Measurements from ENCODE around the gene HDAC4.

Gene HDAC4

DNA sequence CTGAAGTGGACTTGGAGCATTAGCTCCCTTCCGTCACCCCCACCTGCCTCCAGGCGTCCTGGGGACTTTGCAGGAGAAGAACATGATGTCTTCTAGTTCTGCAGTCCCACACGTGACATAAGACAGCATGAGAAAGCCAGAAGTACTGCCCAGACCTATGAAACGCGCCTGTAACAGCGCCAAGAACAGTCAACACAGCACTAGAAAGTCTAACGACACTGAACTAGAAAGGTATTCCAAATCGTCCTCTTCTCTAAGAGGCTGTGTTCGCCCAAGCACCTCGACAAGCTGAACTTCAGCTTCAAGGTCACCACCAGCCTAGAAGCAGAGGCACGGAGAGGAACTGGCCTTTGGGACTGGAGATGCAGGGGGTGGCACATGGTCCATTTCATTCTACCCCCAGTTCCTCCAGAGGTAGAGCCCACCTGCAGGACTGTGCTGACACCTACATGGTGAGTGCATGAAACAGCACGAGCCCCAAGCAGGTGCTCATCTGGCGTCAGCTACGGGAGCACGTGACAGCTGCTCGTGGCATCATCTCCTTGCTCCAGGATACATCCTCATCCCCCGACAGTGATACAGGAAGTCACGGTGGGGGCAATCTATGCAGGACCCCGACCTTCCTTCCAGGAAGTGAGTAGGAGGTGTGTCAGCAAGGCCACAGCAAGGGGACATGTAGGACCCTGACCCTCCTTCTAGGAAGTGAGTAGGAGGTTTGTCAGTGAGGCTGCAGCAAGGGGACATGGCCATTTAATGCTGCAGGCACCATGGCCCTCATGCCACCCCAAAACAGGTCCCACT lies 3.7 kb downstream of the HDAC4 start:
- CTCF ChIA-PET: interaction anchor here (0.7 to 2.0 kb wide), 8 partner anchors 9 to 253 kb away, joined by 3 to 15 read pairs (median 3); no protein-coding TSS in a partner anchor
- H3K27me3 Mint-ChIP-seq: peaks cover 3% of the 10 kb centered on the region
- no peak overlapping the region for H3K4me3 Mint-ChIP-seq
- H3K36me3 Mint-ChIP-seq: peaks cover 12% of the 10 kb centered on the region
- H3K27ac Mint-ChIP-seq: peak overlapping the region; percentile 61
- H3K9me3 Mint-ChIP-seq: no peaks in the 10 kb centered on the region
- peaks cover 50% of the 10 kb centered on the region for H3K4me1 Mint-ChIP-seq
- DNase-seq: peak; percentile 72

DNA sequence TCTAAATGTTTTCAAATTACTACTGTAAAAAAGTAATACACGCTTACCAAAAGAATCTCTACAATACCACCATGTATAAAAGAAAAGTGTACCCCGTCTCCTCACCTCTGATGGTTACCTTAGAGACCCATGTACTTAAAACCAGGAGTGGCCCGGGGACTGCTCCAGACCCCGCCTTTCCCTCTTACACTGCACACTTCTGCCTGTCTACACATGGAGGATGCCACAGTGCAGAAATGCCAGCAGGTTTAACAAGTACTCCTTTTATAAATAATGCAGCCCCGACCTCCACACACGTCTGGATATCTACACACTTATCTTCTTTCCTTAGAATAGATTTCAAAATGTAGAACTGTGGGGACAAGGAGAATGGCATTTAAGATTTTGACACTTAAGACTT lies 5.3 kb downstream of the HDAC4 start:
- Mint-ChIP-seq H3K4me1 (peaks cover 47% of the 10 kb centered on the region), H3K27ac (no peak overlapping the region), H3K27me3 (no peaks in the 10 kb centered on the region), H3K4me3 (no peak overlapping the region), H3K36me3 (peaks cover 12% of the 10 kb centered on the region), H3K9me3 (no peaks in the 10 kb centered on the region)
- CTCF ChIA-PET: no interaction called here
- DNase-seq: peak; percentile 7

DNA sequence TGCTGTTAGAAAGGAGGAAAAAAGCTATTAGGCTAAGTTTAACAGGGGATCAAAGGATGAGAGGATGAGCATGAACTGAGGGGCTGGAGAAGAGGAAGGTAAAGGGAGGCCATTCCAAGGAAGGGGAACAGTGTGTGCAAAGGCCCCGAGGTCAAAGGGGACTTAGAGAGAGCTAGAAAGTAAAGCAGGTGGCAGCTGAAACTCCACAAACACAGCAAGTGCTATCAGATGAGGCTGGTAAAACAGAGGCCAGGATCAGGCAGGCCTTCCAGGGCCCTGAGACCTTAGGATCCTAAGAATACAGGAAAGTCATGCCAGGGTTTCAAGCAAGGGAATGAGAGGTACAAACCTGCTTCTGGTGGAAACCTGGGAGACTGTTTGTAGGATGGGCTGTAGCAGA lies 5.8 kb downstream of the HDAC4 start:
- H3K27ac Mint-ChIP-seq: no peak overlapping the region
- no peaks in the 10 kb centered on the region for H3K9me3 Mint-ChIP-seq
- H3K4me1 Mint-ChIP-seq: peaks cover 47% of the 10 kb centered on the region
- H3K27me3 Mint-ChIP-seq: no peaks in the 10 kb centered on the region
- H3K4me3 Mint-ChIP-seq: no peak overlapping the region
- no peak for DNase-seq
- H3K36me3 Mint-ChIP-seq: peaks cover 16% of the 10 kb centered on the region
- CTCF ChIA-PET: no interaction called here

DNA sequence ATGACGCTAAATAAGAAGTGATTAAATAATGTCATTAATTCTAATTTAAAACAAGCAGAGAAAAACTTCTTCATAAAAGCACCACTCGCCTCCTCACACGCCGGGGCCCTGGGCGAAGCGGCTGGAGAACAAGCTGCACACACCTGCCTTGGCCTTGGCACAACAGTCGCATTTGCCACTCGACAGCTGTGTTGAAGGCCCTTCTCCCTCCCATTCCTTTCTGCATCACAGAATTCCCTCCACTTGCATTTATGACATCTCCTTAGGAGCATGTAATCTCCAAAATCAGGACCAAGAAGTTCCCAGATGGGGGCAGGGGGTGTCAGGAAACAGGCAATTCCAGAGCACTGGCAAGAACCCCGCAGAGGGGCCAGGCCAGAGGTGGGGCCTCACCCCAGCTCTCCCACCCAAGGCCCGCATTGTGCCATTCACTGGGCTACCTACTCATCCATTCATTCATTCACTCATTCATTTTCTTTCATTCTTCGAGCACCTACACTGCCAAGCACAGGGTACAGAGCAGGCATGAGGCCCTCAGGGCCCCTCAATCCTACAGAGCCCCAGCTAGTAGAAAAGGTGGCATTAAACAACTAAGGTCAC lies 6.4 kb downstream of the HDAC4 start:
- no peaks in the 10 kb centered on the region for H3K27me3 Mint-ChIP-seq
- peaks cover 17% of the 10 kb centered on the region for H3K36me3 Mint-ChIP-seq
- DNase-seq: peak; percentile 13
- no peak overlapping the region for H3K27ac Mint-ChIP-seq
- no peak overlapping the region for H3K4me3 Mint-ChIP-seq
- H3K9me3 Mint-ChIP-seq: no peaks in the 10 kb centered on the region
- peaks cover 45% of the 10 kb centered on the region for H3K4me1 Mint-ChIP-seq
- CTCF ChIA-PET: no interaction called here

DNA sequence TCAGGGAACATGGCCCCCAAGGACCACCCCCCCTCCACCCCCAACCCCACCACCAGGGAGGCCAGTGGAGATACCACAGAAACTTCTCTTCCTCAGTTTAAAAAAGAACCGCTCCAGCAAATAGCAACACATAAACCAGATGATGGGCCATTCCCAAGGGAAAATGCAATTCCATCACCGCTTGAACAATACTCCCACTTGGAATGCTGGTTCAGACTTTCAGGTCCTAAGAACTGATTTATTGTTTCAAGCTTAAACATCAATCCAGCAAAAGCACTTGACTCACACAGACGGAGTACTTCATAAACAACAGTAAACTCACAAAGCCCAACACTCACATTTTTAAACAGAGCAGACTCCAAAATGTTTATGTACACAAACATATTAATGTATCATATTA lies 6.9 kb downstream of the HDAC4 start:
- no peaks in the 10 kb centered on the region for H3K27me3 Mint-ChIP-seq
- DNase-seq: no peak
- CTCF ChIA-PET: no interaction called here
- peaks cover 41% of the 10 kb centered on the region for H3K4me1 Mint-ChIP-seq
- peaks cover 20% of the 10 kb centered on the region for H3K36me3 Mint-ChIP-seq
- H3K9me3 Mint-ChIP-seq: no peaks in the 10 kb centered on the region
- no peak overlapping the region for H3K27ac Mint-ChIP-seq
- no peak overlapping the region for H3K4me3 Mint-ChIP-seq

DNA sequence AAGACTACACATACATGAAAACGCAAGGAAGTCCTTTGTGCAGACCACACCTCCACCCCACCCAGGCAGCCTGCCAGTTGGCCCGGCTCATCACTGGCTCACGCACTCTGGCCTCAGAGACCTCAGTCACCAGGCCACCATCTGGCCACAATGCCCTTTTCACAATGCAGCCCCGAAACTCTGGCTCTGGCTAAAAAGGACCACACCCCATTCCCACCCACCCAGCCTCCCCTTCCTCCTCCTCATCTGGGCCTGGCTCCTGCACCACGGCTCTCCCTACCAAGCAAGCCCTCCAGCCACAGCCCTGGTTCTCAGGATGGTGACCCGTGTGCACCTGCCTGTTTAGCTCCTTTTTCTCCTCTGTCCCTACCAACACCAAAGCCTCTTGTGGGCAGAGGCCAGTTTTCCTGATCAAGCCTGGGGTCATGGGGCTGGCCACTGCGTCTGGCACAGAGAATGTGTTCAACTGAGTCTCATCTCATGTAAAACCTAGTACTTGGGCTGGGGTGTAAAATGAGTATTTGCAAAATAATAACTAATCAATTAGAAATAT lies 7.4 kb downstream of the HDAC4 start:
- no peak for DNase-seq
- no peak overlapping the region for H3K4me3 Mint-ChIP-seq

DNA sequence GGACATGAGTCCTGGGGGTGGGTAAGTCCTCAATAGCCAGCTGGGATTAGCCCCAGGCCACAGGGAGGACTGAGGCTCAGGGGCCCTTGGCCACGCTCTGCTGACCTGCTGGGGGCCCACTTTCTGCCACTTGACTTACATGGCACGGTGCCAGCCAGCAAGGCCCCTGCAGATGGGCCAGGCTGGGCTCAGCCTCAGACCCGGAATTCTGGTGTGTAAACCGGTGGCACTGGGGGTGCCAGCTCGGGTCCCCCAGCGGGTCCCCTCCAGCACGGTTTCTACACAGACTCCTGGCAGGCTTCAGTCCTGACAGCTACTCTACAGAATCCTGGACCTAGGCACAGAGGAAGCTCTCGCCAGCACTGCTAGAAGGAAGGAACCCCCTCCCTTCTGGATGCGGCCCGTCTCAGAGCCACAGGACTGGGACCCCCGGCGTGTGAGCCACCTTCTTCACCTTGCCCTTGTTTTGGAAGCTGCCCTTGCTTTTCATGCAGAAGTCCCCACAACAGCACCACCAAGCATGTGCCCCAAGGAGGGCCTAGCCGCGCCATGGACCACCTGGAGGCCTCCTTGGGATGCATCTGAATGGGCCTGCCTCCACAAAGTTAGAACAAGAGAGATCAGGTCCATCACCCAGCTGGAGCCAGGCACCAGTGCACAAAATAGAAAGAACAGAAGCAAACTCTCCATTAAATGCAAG lies 8.0 kb downstream of the HDAC4 start:
- Mint-ChIP-seq H3K4me1 (peaks cover 30% of the 10 kb centered on the region), H3K9me3 (no peaks in the 10 kb centered on the region), H3K4me3 (no peak overlapping the region), H3K36me3 (peaks cover 17% of the 10 kb centered on the region), H3K27me3 (no peaks in the 10 kb centered on the region), H3K27ac (no peak overlapping the region)
- CTCF ChIA-PET: interaction anchor here (1.2 kb wide), 1 partner anchor 125 kb away, joined by 7 read pairs; no protein-coding TSS in a partner anchor
- no peak for DNase-seq

More for the DNA sequence above, 7.4 kb downstream of the HDAC4 start:
- H3K27me3 Mint-ChIP-seq: no peaks in the 10 kb centered on the region
- CTCF ChIA-PET: interaction anchor here (1.2 kb wide), 1 partner anchor 126 kb away, joined by 7 read pairs; no protein-coding TSS in a partner anchor
- H3K9me3 Mint-ChIP-seq: no peaks in the 10 kb centered on the region
- peaks cover 20% of the 10 kb centered on the region for H3K36me3 Mint-ChIP-seq
- peak overlapping the region; percentile 49 for H3K27ac Mint-ChIP-seq
- peaks cover 36% of the 10 kb centered on the region for H3K4me1 Mint-ChIP-seq

DNA sequence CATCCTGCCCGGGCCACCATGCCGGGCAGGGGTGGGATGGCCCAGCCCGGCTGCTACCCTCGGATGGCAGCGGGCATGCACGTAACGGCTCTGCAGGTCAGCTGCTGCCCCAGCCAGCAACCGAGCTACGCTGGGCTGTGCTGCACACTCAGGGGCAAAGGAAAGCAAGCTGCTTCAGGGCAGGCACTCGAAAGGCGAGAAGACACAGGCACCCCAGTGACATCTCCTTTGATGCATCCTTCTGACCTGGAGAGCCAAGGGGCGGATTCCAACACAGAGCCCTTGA lies 8.8 kb downstream of the HDAC4 start:
- CTCF ChIA-PET: interaction anchor here (1.2 kb wide), 1 partner anchor 124 kb away, joined by 7 read pairs; no protein-coding TSS in a partner anchor
- H3K4me1 Mint-ChIP-seq: peaks cover 22% of the 10 kb centered on the region
- no peak for DNase-seq
- H3K27me3 Mint-ChIP-seq: no peaks in the 10 kb centered on the region
- H3K4me3 Mint-ChIP-seq: no peak overlapping the region
- peaks cover 16% of the 10 kb centered on the region for H3K36me3 Mint-ChIP-seq
- no peak overlapping the region for H3K27ac Mint-ChIP-seq
- H3K9me3 Mint-ChIP-seq: no peaks in the 10 kb centered on the region

DNA sequence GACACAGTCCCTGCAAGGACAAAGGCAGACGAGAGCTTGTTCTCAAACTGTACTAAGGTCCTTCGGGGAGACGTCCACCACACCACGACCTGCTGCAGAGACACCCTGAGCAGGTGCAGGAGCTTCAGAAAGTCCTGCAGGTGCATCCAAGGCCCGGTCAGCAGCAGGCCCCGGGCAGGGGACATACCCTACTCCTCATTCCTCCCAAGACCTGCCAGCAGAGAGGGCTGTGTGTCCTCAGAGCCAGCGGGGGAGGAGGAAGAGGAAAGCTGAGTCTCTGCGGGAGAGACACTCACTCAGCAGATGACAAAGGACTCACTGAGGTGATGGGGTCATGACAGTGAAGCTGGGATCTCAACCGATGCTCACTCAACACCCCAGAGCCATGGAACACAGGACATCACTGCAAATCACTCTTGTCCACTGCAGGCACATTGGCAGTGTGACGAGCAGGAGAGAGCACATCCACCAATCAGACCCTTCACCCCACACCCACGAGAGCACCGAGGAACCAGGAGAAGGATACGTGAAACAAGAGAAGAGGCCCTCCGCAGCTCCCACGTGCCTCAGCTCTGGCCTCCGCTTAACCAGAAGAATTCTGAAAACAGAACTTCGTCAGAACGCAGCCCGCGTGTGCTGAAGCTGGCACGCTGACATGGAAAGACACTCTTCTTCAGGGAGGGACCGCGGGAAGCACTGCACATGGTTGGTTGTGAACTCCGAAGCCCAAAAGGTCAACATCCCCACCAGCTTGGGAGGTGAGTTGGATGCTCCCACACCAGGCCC lies 9.3 kb downstream of the HDAC4 start:
- Mint-ChIP-seq H3K4me3 (no peak overlapping the region), H3K27ac (no peak overlapping the region), H3K36me3 (peaks cover 16% of the 10 kb centered on the region), H3K9me3 (no peaks in the 10 kb centered on the region), H3K27me3 (no peaks in the 10 kb centered on the region), H3K4me1 (peaks cover 18% of the 10 kb centered on the region)
- DNase-seq: no peak
- CTCF ChIA-PET: no interaction called here

DNA sequence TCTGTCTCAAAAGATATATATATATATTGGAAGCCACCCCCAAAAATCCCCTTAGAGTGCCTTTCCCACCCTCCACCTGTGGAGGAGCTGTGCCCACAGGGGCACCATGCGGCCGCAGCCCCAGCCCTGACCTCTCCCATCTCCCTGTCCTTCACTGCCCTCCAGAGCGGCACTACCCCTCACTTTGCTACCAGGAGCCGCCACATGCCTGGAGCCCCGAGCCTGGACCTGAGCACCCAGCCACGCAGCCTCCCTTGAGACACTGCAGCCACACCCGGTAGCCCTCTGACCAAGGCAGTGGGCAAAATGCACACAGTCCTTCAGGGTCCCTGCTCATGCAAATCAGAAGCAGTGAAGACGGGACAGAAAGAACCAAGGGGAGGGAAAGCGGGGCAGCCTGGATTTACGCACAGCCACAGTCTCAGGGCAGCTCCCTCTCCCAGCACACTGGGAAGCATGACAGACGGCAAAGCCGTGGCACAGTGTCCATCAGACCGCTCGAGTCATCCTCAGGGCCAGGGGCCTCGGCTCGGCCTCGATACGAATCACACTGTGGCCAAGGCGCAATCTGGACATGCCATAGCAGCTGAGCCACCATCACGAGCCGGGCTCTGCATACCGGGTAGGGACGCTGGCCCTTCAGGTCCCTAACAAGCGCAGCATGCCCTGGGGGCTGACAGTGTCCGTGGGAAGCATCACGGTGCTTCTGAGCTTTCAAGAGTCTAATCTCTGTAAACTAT lies 10.1 kb downstream of the HDAC4 start:
- H3K36me3 Mint-ChIP-seq: peaks cover 16% of the 10 kb centered on the region
- no peaks in the 10 kb centered on the region for H3K9me3 Mint-ChIP-seq
- CTCF ChIA-PET: no interaction called here
- no peaks in the 10 kb centered on the region for H3K27me3 Mint-ChIP-seq
- H3K4me1 Mint-ChIP-seq: peaks cover 18% of the 10 kb centered on the region
- no peak overlapping the region for H3K4me3 Mint-ChIP-seq
- no peak overlapping the region for H3K27ac Mint-ChIP-seq
- DNase-seq: no peak

DNA sequence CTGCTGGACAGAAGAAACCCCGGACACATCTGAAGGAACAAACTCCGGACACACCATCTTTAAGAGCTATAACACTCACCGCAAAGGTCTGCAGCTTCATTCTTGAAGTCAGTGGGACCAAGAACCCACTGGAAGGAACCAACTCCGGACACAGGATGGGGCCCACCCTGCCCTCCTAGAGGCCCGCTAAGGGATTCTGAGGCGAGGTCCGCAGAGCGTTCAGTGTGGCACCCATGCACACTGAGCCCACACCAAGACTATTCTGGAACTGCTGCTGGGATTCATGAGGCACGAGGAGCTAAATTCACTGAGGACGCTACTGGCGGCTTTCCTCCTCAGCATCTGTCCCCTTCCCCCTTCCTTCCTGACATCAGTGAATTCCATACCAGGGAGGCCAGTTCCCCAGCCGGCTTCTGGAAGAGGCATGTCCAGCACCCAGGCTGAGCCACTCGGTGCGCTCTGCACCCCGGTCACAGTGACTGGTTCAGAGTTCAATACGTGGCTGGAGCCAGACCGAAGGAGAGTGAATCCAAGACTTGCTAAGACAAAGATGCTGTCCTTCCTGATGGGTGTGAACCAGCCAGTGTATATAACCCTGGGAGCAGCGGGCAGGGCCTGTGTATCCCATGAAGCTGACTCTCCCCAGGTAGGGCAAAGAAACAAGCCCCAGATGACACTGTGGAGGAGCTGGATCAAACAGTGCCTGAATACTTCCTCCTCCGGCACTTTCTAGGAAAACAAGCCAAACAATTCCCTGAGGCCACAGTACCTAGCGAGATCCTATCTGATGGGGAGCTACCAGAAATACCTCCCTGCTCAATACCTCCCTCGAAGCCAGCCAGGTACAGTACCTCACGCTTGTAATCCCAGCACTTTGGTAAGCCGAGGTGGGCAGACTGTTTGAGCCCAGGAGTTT lies 11.1 kb downstream of the HDAC4 start:
- Mint-ChIP-seq H3K27me3 (no peaks in the 10 kb centered on the region), H3K27ac (no peak overlapping the region), H3K4me1 (peaks cover 15% of the 10 kb centered on the region), H3K36me3 (peaks cover 11% of the 10 kb centered on the region), H3K4me3 (no peak overlapping the region), H3K9me3 (no peaks in the 10 kb centered on the region)
- DNase-seq: no peak
- CTCF ChIA-PET: no interaction called here

DNA sequence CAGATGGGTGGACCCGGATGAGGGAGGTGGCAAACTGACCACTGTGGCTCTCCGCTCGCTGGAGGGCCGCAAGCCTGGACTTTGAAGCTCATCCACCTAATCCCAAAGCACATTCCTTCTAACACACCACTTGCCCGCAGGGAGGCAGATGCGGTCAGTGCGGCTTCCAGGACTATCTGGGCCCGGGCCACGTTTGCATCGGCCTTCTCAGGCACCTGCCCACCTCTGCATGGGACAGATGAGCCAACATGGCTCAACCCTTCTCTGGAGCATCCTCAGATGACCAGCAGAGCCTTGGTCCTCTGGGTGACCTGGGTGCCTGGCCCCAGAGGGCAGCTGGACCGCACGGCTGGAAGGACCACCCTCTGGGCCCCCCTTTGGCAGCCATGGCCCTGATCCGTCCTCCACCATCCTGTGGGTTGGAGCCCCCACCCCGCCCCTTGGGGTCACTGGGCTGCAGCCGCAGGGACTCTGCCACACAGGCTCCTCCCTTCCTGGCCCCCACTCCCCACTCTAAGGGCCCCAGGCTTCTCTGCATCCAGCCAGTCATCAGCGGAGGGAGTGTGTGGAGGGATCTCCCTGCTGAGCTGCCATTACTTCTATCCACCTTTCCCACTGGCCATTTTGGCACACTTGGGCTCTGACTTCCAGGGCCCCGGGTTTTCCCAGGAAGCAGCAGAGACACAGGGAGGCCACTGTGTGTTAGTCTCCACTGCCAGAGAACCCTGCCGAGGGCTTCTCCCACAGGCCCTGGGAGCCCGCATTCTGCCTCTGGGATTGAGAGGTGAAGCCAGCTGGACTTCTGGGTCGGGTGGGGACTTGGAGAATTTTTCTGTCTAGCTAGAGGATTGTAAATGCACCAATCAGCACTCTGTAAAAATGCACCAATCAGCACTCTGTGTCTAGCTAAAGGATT lies 12.3 kb downstream of the HDAC4 start:
- DNase-seq: no peak
- Mint-ChIP-seq H3K27me3 (no peaks in the 10 kb centered on the region), H3K27ac (no peak overlapping the region), H3K9me3 (no peaks in the 10 kb centered on the region), H3K4me1 (peaks cover 9% of the 10 kb centered on the region), H3K36me3 (peaks cover 10% of the 10 kb centered on the region), H3K4me3 (no peak overlapping the region)
- CTCF ChIA-PET: interaction anchor here (1.1 kb wide), 1 partner anchor 9 kb away, joined by 3 read pairs; no protein-coding TSS in a partner anchor
